Chondrocyte (in vitro differentiated cells): Measurements from ENCODE around the gene DCUN1D3. TPM values are rescaled to one million over a fixed set of nuclear protein-coding genes. Genes with fewer than 3 reads are reported as not detected.
"Not testable (repeated sequence)": the region's sequence is repeated elsewhere in the genome, so short reads cannot be mapped to it uniquely, and the experiment has no call there.

Source experiments
- DNase-seq: peaks from one replicate; pipeline ENCODE4 v3.0.0; 2021; ENCODE audit warnings: mixed read lengths, low spot score
- H3K27ac Mint-ChIP-seq: one replicate; pipeline ENCODE4 v1.8.0; 2021; ENCODE audit warnings: mild to moderate bottlenecking, moderate library complexity, mixed read lengths; ENCODE audit not compliant: unreplicated experiment
- H3K27me3 Mint-ChIP-seq: 2 replicates; pipeline ENCODE4 v1.8.0; 2021; ENCODE audit warnings: low read depth, mixed read lengths
- H3K36me3 Mint-ChIP-seq: 2 replicates; pipeline ENCODE4 v1.8.0; 2021; ENCODE audit warnings: low read depth, mixed read lengths
- H3K4me1 Mint-ChIP-seq: 2 replicates; pipeline ENCODE4 v1.8.0; 2021; ENCODE audit warnings: low read depth, mild to moderate bottlenecking, mixed read lengths
- H3K4me3 Mint-ChIP-seq: one replicate; pipeline ENCODE4 v1.8.0; 2021; ENCODE audit warnings: mild to moderate bottlenecking, moderate library complexity, mixed read lengths; ENCODE audit not compliant: unreplicated experiment
- H3K9me3 Mint-ChIP-seq: 2 replicates; pipeline ENCODE4 v1.8.0; 2021; ENCODE audit warnings: low read depth, mixed read lengths
- total RNA-seq: library from RNA; stranded (reverse); gene quantifications from 3 replicates; pipeline ENCODE4 v1.2.1, GENCODE V29; 2021
- TF ChIP-seq, protein P1 (sequence below): fragments of 200-600 bp; sonication (generic); IDR thresholded peaks from 2 replicates; pipeline ENCODE4 v1.5.0; 2021; ENCODE audit warnings: antibody characterized with exemption, mild to moderate bottlenecking, moderate library complexity

DCUN1D3 gene
- total RNA-seq, 1 donor from 2014 or later = 44.4 TPM

DNA sequence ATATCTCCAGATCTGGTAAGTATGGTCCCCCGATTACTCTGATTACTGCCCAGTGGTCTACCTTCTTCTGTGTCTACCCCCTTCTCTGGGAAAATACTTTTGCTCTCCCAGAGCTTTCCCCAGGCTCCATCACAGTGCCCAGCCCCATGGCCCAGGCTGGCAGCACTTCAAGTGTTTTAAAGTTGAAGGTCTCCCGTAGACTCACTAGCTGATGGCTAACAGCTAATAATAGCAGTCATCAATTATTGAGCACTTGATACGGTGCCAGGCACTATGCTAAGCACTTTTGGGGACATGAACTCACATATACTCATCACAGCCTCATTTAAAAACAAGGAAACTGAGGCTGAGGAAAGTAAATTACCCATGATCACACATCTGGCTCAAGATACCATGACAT, 33.4 kb downstream of the DCUN1D3 start:
- Mint-ChIP-seq H3K27ac (peak overlapping the region; percentile 96), H3K36me3 (peaks cover 7% of the 10 kb centered on the region), H3K4me1 (peaks cover 89% of the 10 kb centered on the region), H3K9me3 (peaks cover 2% of the 10 kb centered on the region), H3K4me3 (no peak overlapping the region), H3K27me3 (no peaks in the 10 kb centered on the region)
- no peak for DNase-seq
- TF ChIP-seq, protein P1, sequence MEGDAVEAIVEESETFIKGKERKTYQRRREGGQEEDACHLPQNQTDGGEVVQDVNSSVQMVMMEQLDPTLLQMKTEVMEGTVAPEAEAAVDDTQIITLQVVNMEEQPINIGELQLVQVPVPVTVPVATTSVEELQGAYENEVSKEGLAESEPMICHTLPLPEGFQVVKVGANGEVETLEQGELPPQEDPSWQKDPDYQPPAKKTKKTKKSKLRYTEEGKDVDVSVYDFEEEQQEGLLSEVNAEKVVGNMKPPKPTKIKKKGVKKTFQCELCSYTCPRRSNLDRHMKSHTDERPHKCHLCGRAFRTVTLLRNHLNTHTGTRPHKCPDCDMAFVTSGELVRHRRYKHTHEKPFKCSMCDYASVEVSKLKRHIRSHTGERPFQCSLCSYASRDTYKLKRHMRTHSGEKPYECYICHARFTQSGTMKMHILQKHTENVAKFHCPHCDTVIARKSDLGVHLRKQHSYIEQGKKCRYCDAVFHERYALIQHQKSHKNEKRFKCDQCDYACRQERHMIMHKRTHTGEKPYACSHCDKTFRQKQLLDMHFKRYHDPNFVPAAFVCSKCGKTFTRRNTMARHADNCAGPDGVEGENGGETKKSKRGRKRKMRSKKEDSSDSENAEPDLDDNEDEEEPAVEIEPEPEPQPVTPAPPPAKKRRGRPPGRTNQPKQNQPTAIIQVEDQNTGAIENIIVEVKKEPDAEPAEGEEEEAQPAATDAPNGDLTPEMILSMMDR = no peak

DNA sequence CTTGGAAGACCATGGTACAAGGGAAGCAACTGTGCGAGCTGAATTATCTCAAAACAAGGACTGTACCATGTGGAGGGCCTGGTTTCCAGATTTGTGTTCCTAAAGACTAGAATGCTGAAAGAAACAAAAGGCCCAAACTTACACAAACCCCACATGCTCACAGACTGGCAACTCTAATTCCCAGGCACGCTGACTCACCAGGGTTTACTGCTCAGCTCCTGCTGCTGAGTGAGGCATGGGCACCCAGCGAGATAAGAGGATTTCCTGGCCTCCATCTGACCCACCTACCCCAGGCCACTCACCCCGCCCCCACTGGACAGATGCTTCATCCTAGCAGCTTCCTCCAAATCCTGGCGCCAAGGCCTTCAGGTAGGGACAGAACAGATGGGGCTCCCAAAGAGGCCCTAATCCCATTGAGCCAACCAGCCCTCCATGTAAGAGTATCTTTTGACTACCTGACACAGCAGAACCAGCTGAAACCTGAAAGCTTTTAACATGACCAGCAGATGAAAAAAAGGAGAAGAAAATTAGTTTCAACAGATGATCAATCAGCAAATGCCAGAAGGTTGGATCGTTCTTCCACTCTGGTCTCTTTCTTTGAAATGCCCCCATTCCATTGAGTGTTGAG, 33.9 kb downstream of the DCUN1D3 start:
- H3K4me1 Mint-ChIP-seq = peaks cover 84% of the 10 kb centered on the region
- H3K36me3 Mint-ChIP-seq = peaks cover 11% of the 10 kb centered on the region
- H3K4me3 Mint-ChIP-seq = peak overlapping the region; percentile 22
- peak overlapping the region; percentile 96 for H3K27ac Mint-ChIP-seq
- no peak for DNase-seq
- TF ChIP-seq, protein P1 = no peak
- peaks cover 2% of the 10 kb centered on the region for H3K9me3 Mint-ChIP-seq
- H3K27me3 Mint-ChIP-seq = no peaks in the 10 kb centered on the region

- Mint-ChIP-seq H3K4me3 (no peak overlapping the region), H3K27me3 (no peaks in the 10 kb centered on the region), H3K9me3 (peaks cover 2% of the 10 kb centered on the region), H3K36me3 (peaks cover 14% of the 10 kb centered on the region), H3K27ac (peak overlapping the region; percentile 96), H3K4me1 (peaks cover 81% of the 10 kb centered on the region)
- DNase-seq = no peak
- TF ChIP-seq, protein P1 = no peak
Observed at GRCh38 chr16:20865420-20866131, 34.6 kb downstream of the DCUN1D3 start.

GRCh38 chr16:20864376-20864775, 35.8 kb downstream of the DCUN1D3 start:
- DNase-seq, H3K4me3 Mint-ChIP-seq, H3K27me3 Mint-ChIP-seq, H3K9me3 Mint-ChIP-seq: not testable (repeated sequence)
- Mint-ChIP-seq H3K36me3 (peaks cover 22% of the 10 kb centered on the region), H3K27ac (peak overlapping the region; percentile 80), H3K4me1 (peaks cover 81% of the 10 kb centered on the region)

DNA sequence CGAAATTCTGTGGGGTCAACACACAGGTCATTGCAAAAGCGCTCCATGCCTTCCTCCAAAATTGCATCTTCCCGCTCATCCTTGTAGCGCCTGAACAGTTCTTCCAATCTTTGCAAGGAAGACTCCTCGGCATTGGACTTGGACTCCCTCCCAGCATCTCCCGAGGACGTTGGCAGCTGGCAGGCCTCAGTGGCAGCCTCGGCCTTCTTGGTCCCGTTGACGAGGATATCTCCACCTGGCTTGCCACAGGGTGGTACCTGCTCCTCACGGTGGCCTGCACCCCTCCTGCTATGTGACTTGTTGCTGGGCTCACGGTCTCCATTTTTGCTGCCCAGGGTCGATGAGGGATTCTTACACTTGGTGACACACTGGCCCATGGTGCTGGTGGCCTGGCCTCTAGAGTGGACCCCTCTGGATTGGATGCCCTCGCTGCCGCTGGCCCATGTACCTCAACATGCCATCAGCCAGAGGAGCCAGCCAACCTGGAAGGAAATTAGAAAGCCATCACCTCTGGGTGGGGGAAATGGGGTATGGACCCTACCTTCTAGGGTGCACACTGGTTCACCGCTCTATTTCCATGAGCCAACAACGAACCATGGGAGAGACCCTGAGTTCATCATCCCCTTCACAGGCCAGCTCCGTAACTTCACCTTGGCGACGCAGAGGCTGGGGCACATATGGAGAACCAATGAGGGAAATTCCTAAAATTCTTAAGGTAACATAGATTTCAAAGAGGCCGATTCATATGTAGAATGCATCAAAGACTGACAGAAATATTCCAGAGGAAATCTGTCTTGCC, 37.8 kb downstream of the DCUN1D3 start:
- Mint-ChIP-seq H3K4me1 (peaks cover 65% of the 10 kb centered on the region), H3K9me3 (peaks cover 2% of the 10 kb centered on the region), H3K27ac (peak overlapping the region; percentile 49), H3K27me3 (no peaks in the 10 kb centered on the region), H3K36me3 (peaks cover 23% of the 10 kb centered on the region), H3K4me3 (no peak overlapping the region)
- no peak for DNase-seq
- TF ChIP-seq, protein P1 = no peak

GRCh38 chr16:20860995-20861394, 39.2 kb downstream of the DCUN1D3 start:
- not testable (repeated sequence) for H3K27me3 Mint-ChIP-seq, H3K9me3 Mint-ChIP-seq, H3K4me3 Mint-ChIP-seq, H3K27ac Mint-ChIP-seq, DNase-seq
- peaks cover 56% of the 10 kb centered on the region for H3K4me1 Mint-ChIP-seq
- H3K36me3 Mint-ChIP-seq = peaks cover 32% of the 10 kb centered on the region
